Caco-2 (cell line): ENCODE measurements around the gene NTN4. TPM values are rescaled to one million over a fixed set of nuclear protein-coding genes. Genes with fewer than 3 reads are reported as not detected.

Source experiments
- BruUV-seq: library from RNA; stranded (reverse); fragments of 400-500 nt; replicated peaks from 2 replicates; lab custom pipeline; 2021; lab: Mats Ljungman, UMichigan
- CTCF ChIA-PET: fragments of 300-600 bp; sonication (Branson Sonifier 250); formaldehyde crosslinking; loops from one replicate; lab custom pipeline; 2022; ENCODE audit warnings: antibody characterized with exemption; lab: Charles Lee
- POLR2A ChIA-PET: fragments of 300-600 bp; sonication (Branson Sonifier 250); formaldehyde crosslinking; loops from one replicate; lab custom pipeline; 2022; ENCODE audit warnings: antibody characterized with exemption; lab: Charles Lee
- DNase-seq, 2 experiments: peaks; one replicate each; pipeline versions ENCODE4 v3.0.0 to v3.0.0-alpha.2; 2020 to 2022
- H3K27me3 ChIP-seq: replicated peaks from 2 replicates; pipeline ENCODE4 v1.6.0; 2011; ENCODE audit warnings: low read length; ENCODE audit not compliant: control insufficient read depth, insufficient read depth
- H3K36me3 ChIP-seq: 2 replicates; pipeline ENCODE4 v1.5.1; 2011; ENCODE audit warnings: low read length; ENCODE audit not compliant: control insufficient read depth, insufficient read depth
- H3K4me1 ChIP-seq: fragments of 250-450 bp; sonication (Bioruptor Pico); 2 replicates; pipeline ENCODE4 v1.5.1; 2020; ENCODE audit warnings: mild to moderate bottlenecking
- H3K4me3 ChIP-seq: 2 replicates; pipeline ENCODE4 v1.5.1; 2011; ENCODE audit warnings: low read depth, mild to moderate bottlenecking, control low read depth, low read length
- H3K9me3 ChIP-seq: fragments of 250-450 bp; sonication (Bioruptor Pico); 2 replicates; pipeline ENCODE4 v1.5.1; 2020; ENCODE audit warnings: mild to moderate bottlenecking, moderate library complexity
- H3K27ac Mint-ChIP-seq: one replicate; pipeline ENCODE4 v1.8.0; 2022; ENCODE audit warnings: mixed read lengths; ENCODE audit not compliant: unreplicated experiment
- H3K27me3 Mint-ChIP-seq: one replicate; pipeline ENCODE4 v1.8.0; 2022; ENCODE audit warnings: mixed read lengths; ENCODE audit not compliant: insufficient read depth, unreplicated experiment
- H3K36me3 Mint-ChIP-seq: one replicate; pipeline ENCODE4 v1.8.0; 2022; ENCODE audit warnings: mild to moderate bottlenecking, mixed read lengths; ENCODE audit not compliant: insufficient read depth, unreplicated experiment
- H3K4me1 Mint-ChIP-seq: one replicate; pipeline ENCODE4 v1.8.0; 2022; ENCODE audit warnings: low read depth, mixed read lengths; ENCODE audit not compliant: unreplicated experiment
- H3K4me3 Mint-ChIP-seq: one replicate; pipeline ENCODE4 v1.8.0; 2022; ENCODE audit warnings: mild to moderate bottlenecking, moderate library complexity, mixed read lengths; ENCODE audit not compliant: unreplicated experiment
- H3K9me3 Mint-ChIP-seq: one replicate; pipeline ENCODE4 v1.8.0; 2022; ENCODE audit warnings: mixed read lengths; ENCODE audit not compliant: unreplicated experiment
- CTCF ChIP-seq, 2 experiments: fragments of 200-600 bp in 1 of 2; IDR thresholded peaks; 1 replicate in 1 of 2; 2 replicates in 1 of 2; pipeline versions ENCODE4 v1.5.1 to v1.8.0; 2011 to 2022; ENCODE audit warnings: antibody characterized with exemption in 1 of 2, control low read depth in 1 of 2, inconsistent platforms in 1 of 2, low read depth in 1 of 2, low read length in 1 of 2, mild to moderate bottlenecking in 1 of 2, moderate library complexity in 1 of 2; ENCODE audit not compliant: insufficient read depth in 1 of 2, severe bottlenecking in 1 of 2, unreplicated experiment in 1 of 2
- intact Hi-C: fragments of 100-400 bp; cut with micrococcal nuclease; formaldehyde crosslinking; loops from one replicate; pipeline ENCODE4 v1.10.0; 2022; ENCODE audit not compliant: unreplicated experiment
- total RNA-seq: library from RNA; stranded (reverse); gene quantifications from 2 replicates; pipeline ENCODE4 v1.2.3, GENCODE V29; 2022

The NTN4 gene
- total RNA-seq, 1 experiment from 2014 or later: 54.1 TPM

GRCh38 chr12:95837240-95838038 lies 46.9 kb upstream of the NTN4 start:
- Mint-ChIP-seq H3K9me3 (no peaks in the 10 kb centered on the region), H3K27ac (no peak overlapping the region), H3K36me3 (no peaks in the 10 kb centered on the region), H3K4me1 (peaks cover 7% of the 10 kb centered on the region), H3K4me3 (no peak overlapping the region), H3K27me3 (peaks cover 3% of the 10 kb centered on the region)
- Histone ChIP-seq H3K4me3 (no peak overlapping the region), H3K4me1 (peaks cover 5% of the 10 kb centered on the region; the same call in 1 of the 2 replicates), H3K27me3 (no peaks in the 10 kb centered on the region), H3K36me3 (no peaks in the 10 kb centered on the region), H3K9me3 (no peaks in the 10 kb centered on the region)
- intact Hi-C loops: no loop called here
- DNase-seq: no peak
- POLR2A ChIA-PET: no interaction called here
- no TSS peak for BruUV-seq
- CTCF ChIA-PET: no interaction called here
- TF ChIP-seq CTCF (IDR thresholded peaks at IDR 0.05; ENCODE audit: insufficient read depth in 1 of 2, low read depth in 1 of 2, low read length in 1 of 2, severe bottlenecking in 1 of 2, unreplicated experiment in 1 of 2): no peak

- Histone ChIP-seq H3K27me3 (no peaks in the 10 kb centered on the region), H3K4me3 (no peak overlapping the region), H3K36me3 (no peaks in the 10 kb centered on the region), H3K9me3 (no peaks in the 10 kb centered on the region), H3K4me1 (peaks cover 5% of the 10 kb centered on the region; the same call in 1 of the 2 replicates)
- Mint-ChIP-seq H3K27ac (no peak overlapping the region), H3K36me3 (no peaks in the 10 kb centered on the region), H3K9me3 (no peaks in the 10 kb centered on the region), H3K4me1 (peaks cover 7% of the 10 kb centered on the region), H3K27me3 (peaks cover 3% of the 10 kb centered on the region), H3K4me3 (no peak overlapping the region)
- no peak for TF ChIP-seq CTCF (IDR thresholded peaks at IDR 0.05; ENCODE audit: insufficient read depth in 1 of 2, low read depth in 1 of 2, low read length in 1 of 2, severe bottlenecking in 1 of 2, unreplicated experiment in 1 of 2)
- ChIA-PET POLR2A (no interaction called here), CTCF (no interaction called here)
- intact Hi-C loops: no loop called here
- BruUV-seq: no TSS peak
- DNase-seq: no peak
Observed at GRCh38 chr12:95836630-95837239, 46.2 kb upstream of the NTN4 start.

- Histone ChIP-seq H3K36me3 (no peaks in the 10 kb centered on the region), H3K4me1 (peaks cover 5% of the 10 kb centered on the region; the same call in 1 of the 2 replicates), H3K4me3 (no peak overlapping the region), H3K9me3 (no peaks in the 10 kb centered on the region), H3K27me3 (no peaks in the 10 kb centered on the region)
- no peak for TF ChIP-seq CTCF (IDR thresholded peaks at IDR 0.05; ENCODE audit: insufficient read depth in 1 of 2, low read depth in 1 of 2, low read length in 1 of 2, severe bottlenecking in 1 of 2, unreplicated experiment in 1 of 2)
- Mint-ChIP-seq H3K4me3 (no peak overlapping the region), H3K36me3 (no peaks in the 10 kb centered on the region), H3K9me3 (no peaks in the 10 kb centered on the region), H3K4me1 (peaks cover 7% of the 10 kb centered on the region), H3K27me3 (peaks cover 3% of the 10 kb centered on the region), H3K27ac (no peak overlapping the region)
- DNase-seq: no peak
- ChIA-PET POLR2A (no interaction called here), CTCF (no interaction called here)
- intact Hi-C loops: no loop called here
- BruUV-seq: no TSS peak
Observed at GRCh38 chr12:95836185-95836609, 45.6 kb upstream of the NTN4 start.
